GM21723 (cell line): ENCODE measurements around the gene SPTBN5.
"Not testable (repeated sequence)": the region's sequence is repeated elsewhere in the genome, so short reads cannot be mapped to it uniquely, and the experiment has no call there.

Experiments
- ATAC-seq: cut with Tn5 transposase; IDR thresholded peaks from one replicate; pipeline ENCODE4 v1.9.1; 2021; ENCODE audit warnings: mild to moderate bottlenecking, moderate library complexity; ENCODE audit not compliant: unreplicated experiment

Gene SPTBN5

DNA sequence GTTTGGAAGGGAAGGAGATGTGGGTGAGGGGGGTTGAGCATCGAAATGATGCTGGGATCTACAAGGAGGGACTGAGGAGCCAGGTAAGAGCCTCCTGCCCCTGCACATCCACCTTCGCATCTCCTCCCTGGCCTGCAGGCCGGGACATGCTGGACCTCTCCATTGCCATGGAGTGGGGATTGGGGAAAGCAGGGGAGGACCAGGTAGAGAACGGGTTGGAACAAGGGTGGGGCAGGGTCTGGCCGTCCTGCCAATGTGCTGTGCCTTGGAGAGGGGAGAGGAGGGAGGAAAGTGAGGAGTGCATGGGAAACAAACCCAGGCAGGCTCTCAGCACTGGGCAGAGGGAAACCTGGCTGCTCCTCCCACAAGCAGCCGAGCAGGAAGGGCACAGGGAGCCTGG lies 44.6 kb downstream of the SPTBN5 start:
- no peak for ATAC-seq

DNA sequence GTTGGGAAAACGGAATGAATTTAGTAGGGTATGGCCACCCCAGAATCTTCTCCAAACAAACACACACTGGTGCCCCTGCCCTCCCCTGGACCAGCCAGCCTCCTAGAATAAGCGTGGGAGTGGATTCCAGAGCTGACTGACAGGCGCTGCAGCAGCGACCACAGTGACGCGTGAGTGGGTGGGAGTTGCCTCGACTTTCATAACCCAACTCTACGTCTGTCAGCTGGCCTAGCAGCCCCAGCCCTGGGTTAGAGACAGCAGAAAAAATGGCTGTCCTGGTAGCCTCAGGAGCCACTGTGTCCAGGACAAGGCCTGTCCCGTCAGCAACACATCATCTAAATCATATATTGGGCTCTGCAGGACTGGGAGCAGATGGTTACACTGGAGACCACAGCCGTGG lies 45.2 kb downstream of the SPTBN5 start:
- ATAC-seq = no peak

DNA sequence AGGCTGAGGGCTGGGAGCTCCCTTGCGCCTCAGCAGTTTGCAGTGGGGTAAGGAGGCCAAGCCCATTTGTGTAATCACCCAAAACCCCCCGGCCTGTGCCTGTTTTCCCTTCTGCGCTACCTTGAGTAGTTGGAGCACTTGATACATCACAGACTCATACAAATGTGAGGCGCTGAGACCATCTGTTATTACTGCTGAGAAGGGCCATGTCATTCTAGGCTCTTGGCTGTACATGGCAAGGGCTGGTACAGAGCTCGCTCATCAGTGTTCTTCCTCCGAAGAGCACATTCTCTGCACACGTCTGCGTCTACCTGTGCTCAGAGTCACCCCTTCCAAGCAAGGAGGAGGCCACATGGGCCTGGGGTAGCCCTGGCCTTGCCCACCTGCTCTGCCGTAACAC lies 45.9 kb downstream of the SPTBN5 start:
- no peak for ATAC-seq

DNA sequence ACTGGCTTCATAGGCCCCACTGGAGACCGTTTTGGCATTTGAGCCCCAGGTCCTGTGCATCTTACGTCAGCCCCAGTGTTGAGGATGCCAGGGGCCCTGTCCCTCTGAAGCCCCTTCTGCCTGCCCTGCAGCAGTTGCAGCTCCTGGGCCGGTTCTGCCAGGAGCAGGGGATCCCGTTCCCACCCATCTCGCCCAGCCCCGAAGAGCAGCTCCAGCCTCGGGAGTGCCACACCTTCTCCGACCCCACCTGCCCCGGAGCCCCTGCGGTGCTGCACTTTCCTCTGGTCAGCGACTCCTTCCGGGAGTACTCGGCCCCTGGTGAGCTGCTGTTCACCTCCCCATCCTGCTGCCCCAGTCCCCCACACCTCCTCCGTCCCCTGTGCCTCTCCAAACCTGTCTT lies 46.6 kb downstream of the SPTBN5 start:
- no peak for ATAC-seq

DNA sequence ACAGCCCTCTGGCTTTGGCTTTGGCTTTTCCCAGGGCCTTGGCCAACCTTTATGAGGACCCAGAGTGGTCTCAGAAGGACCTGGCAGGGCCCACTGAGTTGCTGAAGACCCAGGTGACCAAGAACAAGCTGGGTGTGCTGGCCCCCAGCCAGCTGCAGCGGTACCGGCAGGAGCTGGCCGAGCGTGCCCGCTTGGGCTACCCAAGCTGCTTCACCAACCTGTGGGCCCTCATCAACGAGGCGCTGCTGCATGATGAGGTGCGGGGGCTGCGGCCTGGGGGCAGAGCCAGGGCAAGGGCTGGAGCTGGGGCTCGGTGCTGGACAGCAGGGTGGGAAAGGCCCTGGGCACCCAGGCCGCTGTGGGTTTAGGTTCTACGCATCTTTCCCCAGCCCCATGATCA lies 49.0 kb downstream of the SPTBN5 start:
- ATAC-seq = no peak

DNA sequence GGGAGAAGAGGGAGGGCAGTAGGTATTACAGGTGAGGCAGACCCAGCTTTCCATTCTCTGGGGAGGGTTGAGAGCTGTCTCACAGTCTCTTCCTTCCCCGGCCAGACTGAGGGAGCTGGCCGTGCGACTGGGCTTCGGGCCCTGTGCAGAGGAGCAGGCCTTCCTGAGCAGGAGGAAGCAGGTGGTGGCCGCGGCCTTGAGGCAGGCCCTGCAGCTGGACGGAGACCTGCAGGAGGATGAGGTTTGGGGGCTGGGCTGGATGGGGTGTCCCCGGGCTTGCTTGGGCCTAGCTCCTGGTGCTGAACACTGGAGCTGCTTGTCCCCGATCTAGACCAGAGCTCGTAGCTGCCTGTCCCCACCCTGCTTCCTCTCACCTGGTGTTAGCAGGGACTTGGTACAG lies 50.3 kb downstream of the SPTBN5 start:
- no peak for ATAC-seq

DNA sequence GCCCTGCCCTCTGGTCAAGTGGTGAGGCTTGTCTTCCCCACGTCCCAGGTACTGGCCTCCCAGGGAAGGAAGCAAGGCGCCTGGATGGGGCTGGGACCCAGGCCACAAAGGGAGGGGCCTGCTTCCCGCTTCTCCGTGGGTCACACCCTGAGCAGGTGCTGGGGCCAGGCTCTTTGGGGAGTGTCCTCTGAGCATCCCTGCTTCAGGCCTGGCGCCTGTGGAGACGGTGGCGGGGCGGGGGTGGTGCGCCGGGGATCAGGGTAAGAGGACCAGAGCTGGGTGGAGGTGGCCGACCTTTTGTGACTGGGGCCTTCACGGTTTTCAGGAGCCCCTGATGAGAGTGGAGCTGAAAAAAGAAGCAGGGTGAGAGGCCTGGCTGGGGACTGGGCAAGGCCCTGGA lies 51.6 kb downstream of the SPTBN5 start:
- ATAC-seq = no peak

DNA sequence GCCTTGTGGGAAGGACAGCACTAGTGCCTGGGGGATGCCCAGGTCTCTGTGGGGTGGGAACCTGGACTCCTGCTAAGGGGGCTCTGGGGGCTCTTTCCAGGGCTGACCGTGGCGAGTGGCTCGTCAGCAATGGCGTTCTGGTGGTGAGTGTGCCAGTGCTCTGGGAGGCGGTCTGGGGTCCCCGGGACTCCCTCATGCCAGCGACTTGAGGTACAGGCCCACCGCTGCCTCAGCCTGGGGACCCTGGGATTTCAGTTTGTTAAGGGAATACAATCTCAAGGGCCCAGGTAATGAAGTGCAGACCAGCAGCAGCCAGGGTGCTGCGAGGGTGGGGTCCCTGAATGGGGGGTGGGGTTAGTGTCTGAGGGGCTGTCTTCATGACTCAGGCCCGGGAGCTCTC lies 52.7 kb downstream of the SPTBN5 start:
- no peak for ATAC-seq

DNA sequence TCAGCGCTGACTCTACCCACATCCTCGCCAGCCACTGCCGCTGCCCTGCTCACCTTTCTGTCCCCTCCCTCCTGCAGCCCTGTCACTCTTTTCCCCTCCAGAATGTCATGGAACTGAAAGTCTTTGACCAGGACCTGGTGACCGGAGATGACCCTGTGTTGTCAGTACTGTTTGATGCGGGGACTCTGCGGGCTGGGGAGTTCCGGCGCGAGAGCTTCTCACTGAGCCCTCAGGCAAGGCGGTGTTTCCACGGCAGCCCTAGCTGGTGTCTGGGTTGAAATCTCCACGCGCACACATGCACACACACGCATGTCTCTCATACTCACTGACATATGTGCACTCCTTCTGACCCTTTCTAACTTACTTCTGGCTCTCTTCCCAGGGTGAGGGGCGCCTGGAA lies 53.2 kb downstream of the SPTBN5 start:
- no peak for ATAC-seq

DNA sequence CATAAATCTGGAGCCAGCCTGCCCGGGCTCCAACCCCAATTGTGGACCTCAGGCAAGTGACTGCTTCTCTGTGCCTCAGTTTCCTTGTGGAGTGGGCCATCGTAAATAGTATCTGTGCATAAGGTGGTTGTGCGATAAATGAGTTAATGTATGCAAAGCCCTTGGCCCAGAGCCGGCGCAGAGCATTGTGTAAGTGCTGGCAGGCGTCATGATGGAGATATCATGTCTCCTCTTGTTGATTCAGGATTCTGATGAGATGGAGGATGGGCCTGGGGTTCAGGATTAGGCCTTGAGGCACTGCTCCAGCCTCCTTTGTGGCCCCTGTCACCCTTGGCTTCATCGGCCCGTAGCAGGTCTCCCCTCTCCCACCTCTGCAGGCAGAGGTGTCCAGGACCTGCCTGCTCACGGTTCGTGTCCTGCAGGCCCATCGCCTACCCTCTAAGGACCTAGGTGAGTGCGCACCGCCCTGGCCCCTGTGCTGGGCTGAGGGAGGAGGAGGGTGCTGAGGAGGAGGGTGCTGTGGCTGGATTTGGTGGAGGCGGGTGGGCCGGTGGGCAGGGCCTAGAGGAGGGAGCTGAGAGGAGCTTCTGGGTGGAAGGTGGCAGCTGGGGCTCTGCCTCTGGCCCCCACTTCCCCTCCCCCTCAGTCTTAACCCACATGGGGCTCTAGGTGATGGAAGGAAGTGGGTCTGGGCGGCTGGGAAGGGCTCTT lies 53.9 kb downstream of the SPTBN5 start:
- ATAC-seq = no peak

DNA sequence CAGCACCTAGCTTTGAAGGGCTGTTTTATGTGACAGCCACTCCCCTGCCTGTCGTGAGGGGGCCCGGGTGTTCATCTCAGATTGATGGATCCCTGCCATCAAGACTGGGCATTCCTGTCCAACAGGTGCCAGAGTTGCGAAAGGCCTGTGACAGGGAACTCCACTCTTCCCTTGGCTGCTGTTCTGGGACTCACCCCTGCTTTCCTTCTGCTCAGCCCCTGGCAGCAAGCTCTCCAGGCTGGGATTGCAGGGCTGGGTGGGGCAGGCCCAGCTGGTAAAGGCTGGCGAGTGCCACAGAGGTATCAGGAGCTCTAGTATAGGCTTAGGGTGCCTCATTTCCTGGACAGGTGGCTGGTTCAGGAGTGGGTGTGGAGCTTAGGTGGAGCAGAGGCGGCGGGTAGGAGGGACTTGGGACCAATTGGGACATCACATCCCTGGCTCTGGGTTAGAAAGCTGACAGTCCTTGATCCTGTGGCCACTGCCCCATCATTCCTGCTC lies 55.4 kb downstream of the SPTBN5 start, which contains the start of gene PLA2G4B:
PLA2G4B (plus strand) TSS at position 448 of the 498 bp plus-strand sequence. CDS start 67 bp downstream, outside the sequence.
- ATAC-seq = no peak

DNA sequence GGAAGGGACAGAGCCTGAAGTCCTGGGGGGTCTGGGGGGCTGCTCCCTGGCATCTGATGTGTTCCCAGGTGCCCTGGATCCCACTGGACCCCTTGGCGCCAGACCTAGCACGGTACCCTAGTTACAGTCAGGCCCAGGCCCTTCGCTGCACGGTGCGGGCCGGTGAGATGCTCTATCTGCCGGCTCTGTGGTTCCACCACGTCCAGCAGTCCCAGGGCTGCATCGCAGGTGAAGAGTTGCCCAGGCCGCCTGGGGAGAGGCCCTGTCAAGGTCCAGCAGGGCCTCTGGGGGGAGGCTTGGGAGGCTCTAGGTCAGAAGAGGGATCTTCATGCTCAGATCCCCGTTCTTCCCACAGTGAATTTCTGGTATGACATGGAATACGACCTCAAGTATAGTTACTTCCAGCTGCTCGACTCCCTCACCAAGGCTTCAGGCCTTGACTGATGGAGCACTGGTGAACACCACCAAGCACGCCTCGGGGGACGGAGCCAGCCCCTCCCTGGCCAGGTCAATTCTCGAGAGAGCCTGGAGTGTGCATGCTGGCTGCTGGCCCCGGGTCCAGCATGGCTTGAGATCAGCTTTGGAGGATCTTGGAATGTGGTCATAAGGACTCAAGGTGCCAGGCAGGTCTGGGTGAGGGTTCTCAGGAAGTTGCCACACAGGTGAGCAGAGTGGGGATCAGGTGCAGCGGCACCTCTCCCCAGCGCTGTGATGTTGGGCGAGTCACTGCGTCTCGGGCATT lies 57.0 kb downstream of the SPTBN5 start:
- no peak for ATAC-seq

DNA sequence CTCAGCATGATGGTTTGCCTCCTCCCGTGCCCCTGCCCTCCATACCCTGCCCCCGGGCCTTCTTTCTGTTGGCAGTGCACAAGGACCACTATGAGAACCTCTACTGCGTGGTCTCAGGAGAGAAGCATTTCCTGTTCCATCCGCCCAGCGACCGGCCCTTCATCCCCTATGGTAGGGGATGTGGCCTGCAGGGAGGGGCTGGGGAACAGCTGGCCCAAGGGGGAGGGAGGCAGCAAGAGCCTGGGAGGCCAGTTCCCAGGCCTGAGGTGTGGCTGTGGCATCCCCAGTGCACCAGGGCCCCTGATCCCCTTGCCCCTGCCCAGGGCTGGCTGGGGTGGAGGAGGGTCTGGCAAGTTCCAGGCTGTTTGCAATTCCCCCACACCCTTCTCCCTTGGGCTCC lies 57.8 kb downstream of the SPTBN5 start:
- ATAC-seq = no peak

DNA sequence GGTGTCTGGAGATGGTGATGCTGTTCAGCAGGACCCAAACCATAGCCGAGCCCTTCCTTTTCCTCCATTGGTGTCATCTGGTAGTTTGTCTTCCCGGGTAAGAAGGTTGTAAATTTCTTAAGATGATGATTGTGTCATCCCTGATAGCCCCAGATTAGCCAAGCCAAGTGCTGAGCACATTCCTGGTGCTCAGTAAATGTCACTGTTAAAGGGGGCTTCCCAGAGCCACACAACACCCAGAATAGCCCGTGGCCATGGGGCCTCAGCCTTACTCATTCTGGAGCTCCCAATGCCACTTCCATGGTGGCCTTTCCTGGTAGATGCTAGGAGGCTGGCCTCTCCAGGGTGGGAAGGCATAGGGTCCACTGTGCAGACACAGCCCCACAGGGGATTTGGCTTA lies 59.8 kb downstream of the SPTBN5 start:
- no peak for ATAC-seq

DNA sequence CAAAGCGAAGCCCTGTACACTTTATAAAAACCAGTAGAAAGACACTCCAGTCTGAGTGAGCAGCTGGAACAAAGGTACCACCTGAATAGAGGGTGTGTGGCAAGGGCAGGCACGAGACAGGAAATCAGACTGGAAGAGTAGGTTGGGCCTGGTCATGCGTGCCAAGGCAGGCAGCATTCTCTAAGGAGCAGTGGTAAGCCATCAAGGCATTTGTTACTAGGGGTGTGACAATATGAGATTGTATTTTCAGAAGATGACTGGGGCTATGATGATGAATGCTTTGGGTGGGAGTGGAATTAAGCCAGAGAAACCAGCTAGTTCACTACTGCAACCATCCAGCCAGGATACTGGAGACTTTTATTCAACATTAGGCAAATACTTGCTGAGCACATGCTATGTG lies 61.0 kb downstream of the SPTBN5 start:
- no peak for ATAC-seq

DNA sequence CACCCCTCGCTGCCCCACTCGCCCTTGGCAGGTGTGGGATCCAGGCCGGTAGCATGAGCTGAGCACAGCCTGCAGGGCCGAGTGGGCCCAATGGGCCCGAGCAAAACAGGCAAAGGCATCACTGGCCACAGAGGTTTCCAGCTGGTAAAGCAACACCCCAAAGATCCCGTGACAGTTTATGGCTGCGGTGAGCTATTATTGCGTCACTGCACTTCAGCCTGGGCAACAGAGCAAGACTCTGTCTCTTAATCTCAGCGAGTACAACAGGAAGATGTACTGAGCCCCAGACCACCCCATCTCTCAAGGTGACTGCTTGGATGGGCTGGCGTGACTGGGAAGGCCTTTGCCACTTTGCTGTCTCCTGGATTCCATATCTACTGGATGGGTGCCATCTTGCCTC lies 61.6 kb downstream of the SPTBN5 start:
- no peak for ATAC-seq

DNA sequence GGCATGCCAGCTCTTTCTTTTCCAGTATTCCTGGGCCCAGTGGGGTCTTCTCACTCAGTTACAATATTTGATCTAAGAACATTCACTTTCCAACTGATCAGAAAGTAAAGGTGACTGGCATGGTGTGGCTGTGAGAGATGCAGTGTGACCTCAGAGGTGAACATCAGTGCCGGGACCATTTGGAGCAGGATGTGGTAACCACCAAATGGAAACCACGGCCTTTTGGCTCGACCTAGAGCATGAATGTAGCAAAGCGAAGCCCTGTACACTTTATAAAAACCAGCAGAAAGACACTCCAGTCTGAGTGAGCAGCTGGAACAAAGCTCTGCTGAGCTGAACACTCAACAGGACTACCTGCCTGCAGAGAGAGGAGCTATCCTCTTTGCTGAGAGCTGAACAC lies 62.6 kb downstream of the SPTBN5 start:
- not testable (repeated sequence) for ATAC-seq

DNA sequence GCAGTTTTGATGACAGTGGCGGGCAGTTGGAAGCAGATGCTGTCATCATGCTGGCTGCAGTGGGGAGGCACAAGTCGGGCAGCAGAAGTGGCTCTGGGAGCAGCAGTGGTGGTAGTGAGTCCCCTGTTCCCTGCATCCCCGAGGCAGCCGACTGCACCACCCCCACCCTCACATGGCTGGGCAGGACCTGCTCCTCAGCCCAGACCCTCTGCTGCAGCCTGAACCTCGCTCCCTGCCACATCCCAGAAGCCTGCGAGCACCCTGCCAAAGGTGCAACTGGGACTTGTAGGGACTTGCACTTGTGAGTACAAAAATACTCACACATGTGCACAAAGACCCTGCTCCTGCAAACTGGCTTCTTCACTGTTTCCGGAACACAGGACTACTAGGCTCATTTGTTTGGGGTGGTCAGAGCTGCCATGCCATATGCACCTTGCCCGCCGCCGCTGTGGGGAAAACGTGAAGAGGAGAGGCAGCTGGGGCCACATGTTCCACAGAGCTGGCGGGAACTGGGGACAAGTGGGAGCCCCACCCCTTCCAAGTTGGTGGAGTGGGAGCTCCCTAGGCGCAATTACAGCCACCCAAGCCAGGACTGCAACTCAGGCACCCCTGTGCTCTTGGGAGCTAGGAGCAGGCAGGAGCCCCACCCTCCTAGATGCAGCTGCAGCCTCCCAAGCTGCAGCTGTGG lies 63.8 kb downstream of the SPTBN5 start:
- ATAC-seq = no peak

DNA sequence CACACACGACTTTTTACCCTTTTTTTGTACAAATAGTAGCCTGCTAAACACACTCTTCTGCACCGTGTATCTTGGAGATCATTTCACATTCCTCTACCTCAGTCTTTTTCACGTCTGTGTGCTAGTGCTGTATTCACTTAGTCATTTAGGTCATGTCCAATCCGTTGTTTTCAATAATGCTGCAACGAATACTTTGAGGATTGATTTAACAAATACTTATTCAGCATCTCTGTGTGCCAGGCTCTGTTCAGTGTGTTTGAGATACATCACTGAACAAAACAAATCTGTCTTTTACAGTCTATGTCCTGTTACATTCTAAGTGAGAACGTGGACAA lies 65.1 kb downstream of the SPTBN5 start:
- ATAC-seq = no peak

DNA sequence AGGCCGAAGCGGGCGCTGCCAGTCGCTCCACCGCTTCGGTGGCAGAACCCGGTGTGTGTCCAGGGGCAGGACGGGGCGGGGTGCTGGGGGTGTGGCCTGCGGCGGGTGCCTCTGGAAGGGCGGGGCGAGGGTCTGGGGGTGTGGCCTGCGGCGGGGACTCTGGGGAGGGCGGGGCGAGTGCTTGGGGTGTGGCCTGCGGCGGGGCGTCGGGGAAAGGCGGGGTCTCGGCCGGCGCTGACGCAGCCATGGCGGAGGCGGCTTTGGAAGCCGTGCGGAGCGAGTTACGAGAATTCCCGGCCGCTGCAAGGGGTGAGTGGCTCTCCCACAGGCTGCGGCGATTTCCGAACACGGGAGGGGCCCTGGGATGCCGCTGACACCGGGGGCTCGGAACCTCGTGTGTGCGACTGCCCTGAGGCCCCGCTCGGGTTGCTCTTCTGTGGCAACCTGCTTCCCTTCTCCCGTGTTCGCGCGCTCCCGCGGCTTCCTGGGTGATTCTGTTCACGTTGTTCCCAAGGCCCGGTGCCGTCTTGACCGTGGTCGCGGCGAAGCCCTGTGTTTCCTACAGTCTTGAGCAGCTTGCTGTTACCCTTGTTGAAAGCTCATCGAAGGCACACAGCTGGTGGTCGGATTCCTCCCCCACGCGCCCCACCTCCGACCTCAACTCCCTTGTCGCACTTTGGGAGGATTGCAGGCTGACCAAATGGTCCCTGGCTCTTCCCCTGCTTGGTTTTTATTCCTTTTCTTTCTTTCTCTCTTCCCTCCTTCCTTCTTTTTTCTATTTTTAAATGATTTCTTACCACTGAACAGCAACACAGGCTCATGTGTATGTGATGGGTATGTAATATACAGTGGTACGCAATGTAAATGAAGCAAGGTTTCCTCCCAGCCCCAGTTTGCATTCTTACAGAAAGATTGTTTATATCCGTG lies 65.7 kb downstream of the SPTBN5 start, which contains the start of gene JMJD7:
JMJD7 (plus strand) TSS at position 213 of the 927 bp plus-strand sequence; CDS start at position 246, 33 bp downstream.
- ATAC-seq = peak; percentile 67
